HG02884 (cell line): Measurements from ENCODE around the gene SPRR3.

Experiments
- ATAC-seq: cut with Tn5 transposase; IDR thresholded peaks from one replicate; pipeline ENCODE4 v1.9.1; 2021; ENCODE audit warnings: mild to moderate bottlenecking, moderate library complexity; ENCODE audit not compliant: unreplicated experiment

Gene SPRR3

DNA sequence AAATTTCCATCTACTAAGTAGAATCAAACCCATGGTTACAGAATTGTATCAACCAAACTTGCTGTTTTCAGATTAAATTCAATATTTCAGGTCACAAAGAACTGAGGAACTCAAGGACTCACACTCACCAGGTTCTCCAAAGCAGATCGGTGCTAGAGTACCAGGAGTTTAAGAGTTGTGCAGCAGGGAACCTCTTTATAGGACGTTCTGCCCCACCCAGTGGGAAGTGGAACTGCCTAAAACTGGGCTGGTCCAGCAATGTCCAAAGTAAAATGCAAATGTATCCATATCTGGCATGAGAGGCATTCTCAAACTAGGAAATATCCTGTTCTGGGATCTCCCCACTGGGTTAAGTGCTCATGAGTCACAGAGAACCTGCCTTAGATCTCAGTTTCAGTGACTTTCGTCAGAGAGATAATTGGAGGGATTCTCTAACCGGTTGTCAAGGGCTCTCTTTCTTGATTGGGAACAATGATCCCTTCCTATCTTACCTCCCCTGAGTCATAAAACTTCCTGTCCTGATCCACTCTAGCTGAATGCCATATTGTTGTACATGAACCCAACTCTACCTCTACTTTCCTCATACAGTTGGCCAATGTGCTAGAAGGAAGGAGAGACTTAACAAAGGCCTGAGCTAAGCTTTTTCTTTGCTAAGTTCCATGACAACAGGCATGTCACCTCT is 39.5 kb downstream of the SPRR3 start, which contains the start of gene SPRR2D:
TSS of gene SPRR2D (minus strand) at position 171 of the 682 bp plus-strand sequence. CDS start 774 bp downstream, outside the sequence.
- ATAC-seq, result no peak

DNA sequence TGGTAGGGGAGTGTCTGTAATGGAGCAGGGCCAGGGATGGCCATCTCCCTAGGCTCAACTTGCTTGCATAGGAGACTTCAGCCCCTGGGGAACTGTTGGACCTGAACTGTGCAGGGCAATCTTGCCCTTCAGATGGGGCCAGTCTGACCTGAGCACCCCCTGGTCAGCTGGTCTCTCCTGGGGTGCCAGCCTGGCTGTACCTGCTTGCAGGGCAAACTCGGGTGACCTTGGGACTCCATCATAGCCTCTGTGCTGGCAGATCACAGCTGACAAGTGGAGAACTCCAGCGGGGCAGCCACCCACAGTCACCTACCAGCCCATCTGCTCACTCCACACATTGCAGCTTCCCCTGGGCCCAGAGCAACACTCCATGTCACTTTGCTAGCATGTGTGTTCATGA is 47.7 kb downstream of the SPRR3 start:
- no peak for ATAC-seq
